ENCODE measurements around the gene KIF5A.

The KIF5A gene

DNA sequence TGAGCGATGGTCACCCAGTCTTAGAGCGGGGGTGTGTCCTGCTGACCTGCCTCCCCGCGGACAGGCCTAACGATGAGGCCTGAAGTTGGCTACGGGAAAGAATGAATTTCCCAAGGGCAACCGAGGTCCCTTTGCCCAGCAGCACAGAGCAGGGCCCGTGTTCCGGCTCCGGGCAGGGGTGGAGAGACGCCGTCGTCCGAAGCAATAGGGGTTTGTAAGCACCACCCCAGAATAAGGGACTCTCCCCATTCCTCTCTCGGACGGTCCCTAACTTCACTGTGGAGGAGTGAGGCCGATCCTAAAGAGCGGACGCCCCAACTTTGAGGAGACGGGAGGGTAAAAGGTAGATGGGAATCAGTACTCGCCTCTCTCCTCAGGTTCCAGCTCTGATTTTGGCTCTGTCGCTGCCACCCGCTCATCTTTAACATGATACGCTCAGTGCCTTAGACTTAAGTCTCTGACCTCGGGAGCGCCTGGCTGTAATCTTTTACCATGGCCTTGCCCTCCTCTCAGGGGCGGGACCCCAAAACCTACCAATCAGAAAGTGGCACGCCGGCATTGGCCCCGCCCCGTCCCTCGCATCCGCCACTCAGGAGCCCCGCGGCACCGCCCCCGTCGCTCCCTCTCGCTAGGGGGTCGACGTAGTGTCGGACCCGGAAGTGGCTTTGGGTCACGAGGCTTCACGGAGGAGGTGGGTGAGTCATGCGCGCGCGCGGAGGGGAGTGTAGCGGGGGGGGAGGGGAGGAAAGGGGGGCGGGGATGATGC, 29.6 kb upstream of the KIF5A start, which contains the start of gene DDIT3:
DDIT3 (minus strand) TSS at position 462 of the 766 bp plus-strand sequence. CDS start 3,108 bp downstream, outside the sequence.
- peak; percentile 99 for DNase-seq

DNA sequence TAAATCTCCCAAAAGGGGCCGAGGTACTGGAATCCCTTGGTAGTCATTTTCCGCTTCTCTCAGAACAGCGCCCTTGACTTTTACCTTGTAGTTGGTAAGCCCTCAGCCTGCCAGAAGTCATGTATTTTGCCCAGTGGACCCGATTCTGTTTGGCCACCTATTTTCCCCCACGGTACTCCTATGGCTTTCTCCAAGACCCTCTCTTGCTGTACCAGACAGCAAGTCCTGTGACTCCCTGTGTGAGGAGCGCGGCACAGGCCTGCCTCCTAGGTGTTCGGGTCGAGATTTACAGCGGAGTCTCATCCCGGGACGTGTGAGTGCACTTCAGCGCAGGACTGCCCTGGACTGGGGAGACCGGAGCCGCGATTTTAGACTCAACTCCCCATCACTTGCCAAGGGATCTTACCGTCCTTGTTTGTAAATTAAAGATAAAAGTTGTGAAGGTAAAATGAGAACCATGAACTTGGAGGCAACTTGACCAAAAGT, 28.3 kb upstream of the KIF5A start:
- no peak for DNase-seq

- DNase-seq = peak; percentile 91
Measured at GRCh38 chr12:57522011-57522886, 27.6 kb upstream of the KIF5A start, which contains the start of gene MBD6. Gene MBD6 (plus strand): TSS chr12:57522824. CDS start chr12:57524304, 1,480 bp downstream.

DNA sequence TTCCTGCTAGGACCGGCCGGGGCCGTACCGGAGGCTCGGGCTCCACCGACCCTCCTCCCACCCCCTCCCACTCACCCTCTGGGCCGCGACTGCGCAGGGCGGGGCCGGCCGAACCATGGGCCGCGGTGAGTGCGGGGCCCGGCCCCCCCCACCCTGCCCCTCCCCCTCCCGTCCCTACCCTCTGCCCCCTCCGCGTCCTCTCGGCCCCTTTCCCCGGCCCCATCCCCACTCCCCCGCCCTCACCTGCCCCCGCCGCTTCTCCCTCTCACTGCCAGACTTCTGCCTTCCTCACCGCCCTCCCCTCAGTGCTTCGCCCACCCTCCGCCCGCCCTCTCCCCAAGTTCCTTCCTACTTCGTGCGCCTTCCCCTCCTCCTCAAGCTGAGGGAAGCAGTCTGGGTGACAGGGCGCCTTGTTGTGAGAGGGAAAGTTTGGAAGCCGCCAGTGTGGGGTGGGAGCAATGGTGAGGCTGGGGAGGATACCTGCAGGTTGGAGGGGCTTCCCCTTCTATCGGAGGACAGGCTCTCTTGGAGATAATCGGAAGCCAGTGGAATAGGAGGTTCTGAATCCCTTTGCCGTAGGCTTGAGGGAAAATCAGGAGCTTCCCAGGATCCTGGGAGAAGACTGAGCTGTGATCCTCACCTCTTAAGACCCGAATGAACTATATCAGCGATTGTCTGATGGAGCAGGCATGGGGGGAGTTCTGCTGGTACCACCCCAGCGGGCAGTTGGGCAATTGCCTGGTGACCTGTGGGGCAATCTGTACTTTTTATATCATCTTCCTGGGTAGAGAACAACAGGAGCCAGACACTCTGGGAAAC, 26.7 kb upstream of the KIF5A start:
- DNase-seq = peak; percentile 87

DNA sequence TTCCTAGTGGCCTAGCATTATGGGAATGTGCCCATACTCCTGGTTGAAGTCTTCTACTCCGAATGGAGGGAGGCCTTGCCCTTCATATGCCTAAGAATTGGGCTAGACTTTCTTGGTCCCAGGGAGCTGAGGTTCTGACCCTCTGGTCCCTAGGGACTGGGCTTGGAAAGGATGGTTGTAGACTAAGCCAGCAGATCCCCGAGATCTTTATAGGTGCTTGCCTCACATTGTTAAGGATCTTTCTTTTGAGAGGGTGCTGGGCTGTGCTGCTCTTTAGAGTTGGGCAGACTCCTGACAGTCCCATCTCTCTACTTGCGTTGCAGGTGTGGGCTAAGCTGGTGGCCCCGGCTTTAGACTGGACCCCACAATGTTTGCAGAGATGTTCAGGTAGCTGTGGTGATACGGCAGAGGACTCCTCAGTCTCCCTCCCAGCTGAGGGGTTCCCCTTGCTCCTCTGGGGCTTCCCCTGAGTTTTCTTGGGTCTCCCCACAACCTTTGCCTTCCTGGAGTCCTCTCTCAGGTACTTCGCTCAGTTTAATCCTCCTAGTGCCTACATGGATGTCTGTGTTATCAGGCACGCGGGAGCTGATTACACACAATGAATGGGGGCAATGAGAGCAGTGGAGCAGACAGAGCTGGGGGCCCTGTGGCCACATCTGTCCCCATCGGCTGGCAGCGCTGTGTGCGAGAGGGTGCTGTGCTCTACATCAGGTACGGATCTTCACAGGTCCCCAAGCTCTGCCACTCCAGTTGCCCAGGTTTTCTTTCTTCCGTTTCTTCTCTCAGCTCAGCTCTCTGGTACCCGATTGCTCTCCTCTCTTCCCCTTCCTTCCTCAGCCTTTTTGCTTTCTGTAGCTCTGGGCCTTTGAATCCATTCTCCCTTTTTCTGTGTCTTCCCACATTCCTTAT, 25.9 kb upstream of the KIF5A start:
- DNase-seq = no peak

DNA sequence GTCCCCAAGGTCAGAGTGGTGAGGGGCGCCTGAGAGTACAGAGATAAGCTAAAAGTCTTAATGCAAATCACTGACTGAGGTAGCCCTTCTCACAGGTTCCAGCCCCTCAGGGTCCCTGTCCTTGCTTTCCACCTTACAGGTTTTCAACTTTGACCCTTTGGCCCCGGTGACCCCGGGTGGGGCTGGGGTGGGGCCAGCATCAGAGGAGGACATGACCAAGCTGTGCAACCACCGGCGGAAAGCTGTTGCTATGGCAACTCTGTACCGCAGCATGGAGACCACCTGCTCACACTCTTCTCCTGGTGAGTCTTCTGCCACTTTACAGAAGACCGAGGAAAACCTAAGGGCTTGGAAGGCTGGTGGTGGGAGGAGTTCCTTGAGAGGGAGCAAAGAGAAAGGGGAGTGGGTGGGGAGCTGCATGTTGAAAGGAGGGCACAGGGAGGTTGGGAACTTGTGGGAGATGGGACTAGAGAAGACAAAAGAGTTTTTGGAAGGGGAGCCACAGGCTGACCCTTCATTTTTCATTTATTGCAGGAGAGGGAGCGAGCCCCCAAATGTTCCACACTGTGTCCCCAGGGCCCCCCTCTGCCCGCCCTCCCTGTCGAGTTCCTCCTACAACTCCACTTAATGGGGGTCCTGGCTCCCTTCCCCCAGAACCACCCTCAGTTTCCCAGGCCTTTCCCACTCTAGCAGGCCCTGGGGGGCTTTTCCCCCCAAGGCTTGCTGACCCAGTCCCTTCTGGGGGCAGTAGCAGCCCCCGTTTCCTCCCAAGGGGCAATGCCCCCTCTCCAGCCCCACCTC, 24.8 kb upstream of the KIF5A start:
- no peak for DNase-seq

- DNase-seq = no peak
Measured at GRCh38 chr12:57525615-57526383, 24.0 kb upstream of the KIF5A start.

- no peak for DNase-seq
Measured at GRCh38 chr12:57526477-57527126, 23.2 kb upstream of the KIF5A start.

GRCh38 chr12:57527184-57527583, 22.7 kb upstream of the KIF5A start:
- no peak for DNase-seq

DNA sequence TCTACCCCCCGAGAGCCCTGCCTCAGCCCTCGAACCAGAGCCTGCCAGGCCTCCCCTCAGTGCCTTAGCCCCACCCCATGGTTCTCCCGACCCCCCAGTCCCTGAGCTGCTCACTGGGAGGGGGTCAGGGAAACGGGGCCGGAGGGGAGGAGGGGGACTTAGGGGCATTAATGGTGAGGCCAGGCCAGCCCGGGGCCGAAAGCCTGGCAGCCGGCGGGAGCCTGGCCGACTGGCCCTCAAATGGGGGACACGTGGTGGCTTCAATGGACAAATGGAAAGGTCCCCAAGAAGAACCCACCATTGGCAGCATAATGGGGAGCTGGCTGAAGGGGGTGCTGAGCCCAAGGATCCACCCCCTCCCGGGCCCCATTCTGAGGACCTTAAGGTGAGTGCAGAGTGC, 21.7 kb upstream of the KIF5A start:
- DNase-seq = no peak

GRCh38 chr12:57528831-57529555, 20.9 kb upstream of the KIF5A start:
- no peak for DNase-seq

GRCh38 chr12:57529831-57530230, 20.0 kb upstream of the KIF5A start:
- no peak for DNase-seq

DNA sequence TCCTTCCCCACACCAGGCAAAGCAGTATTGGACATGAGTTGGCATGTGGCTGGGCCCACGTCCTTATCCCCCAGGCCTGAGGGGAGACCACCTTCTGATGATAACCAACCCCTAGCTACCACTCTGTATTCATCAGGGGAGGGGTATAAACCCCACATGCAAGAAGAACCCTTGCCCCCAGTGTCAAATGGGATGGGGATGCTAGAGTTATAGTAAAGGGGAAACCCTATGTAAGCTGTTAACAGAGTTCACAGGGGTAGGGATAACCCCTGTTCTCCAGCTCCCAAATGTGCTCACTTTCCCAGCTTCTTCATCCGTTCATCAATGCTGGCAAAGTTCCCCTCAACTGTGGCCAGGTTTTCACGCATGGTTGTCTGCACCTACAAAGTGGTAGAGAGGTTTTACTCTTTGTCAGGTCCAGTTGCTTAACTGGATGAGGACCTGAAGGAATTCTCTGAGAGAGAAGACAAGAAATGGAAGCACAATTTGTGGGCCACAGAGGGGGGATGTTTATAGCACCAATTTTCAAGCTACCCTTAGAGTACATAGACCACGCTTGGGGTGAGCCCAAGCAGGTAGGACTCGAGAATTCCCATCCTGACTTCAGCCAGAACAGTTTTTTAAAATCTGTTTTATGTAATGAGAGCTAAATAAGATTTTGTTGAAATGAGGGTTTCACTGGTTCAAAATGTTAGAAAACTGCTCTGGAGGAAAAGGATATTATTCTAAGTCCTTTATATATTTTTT, 19.3 kb upstream of the KIF5A start:
- no peak for DNase-seq

GRCh38 chr12:57531836-57532235, 18.0 kb upstream of the KIF5A start:
- DNase-seq = no peak

GRCh38 chr12:57533108-57533507, 16.7 kb upstream of the KIF5A start:
- DNase-seq = no peak

DNA sequence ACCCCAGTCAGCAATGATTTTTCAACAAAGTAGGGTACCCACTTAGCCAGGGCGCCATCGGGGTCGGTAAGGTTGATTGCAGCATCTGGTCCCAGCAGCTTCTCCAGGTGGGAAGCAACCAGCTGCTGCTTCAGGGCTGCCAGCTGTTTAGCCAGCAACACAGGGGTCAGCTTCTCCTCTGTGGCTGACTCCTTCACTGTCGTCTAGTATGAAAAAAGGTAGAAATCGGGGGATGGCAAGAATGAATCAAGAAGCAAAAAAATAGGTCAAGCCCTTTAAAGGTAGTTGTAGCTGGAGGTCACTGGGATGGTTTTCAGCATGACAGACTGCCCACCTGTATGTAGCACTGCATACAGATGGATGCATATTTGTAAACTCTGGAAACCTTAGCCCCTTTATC, 15.6 kb upstream of the KIF5A start:
- no peak for DNase-seq

DNA sequence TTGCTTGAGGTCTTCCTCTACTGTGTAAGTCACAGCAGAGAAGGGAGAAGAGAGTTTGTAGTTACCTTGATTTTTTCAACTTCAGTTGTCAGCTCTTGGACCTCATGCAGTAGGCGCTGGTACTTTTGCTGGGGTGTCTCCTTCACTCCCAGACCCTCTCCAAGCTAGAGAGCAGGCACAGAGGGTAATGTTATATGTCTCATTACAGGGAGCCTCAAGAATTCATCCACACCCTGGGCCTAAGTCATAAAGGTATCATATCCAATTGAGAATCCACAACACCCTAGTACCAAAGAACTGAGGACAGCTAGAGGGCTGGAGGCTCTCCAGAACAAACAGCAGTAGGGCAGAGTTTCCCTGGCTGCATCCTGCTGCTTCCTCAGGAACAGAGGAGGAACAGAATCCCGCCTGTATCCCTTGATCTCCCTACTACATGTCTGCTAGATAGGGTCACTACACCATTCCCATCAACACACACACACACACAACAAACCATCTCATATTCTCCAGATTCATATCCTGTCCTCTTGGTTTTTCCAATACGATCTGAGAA, 14.8 kb upstream of the KIF5A start:
- no peak for DNase-seq
